NCI-H2227 (cell line): ENCODE results near the gene NCBP3.
A peak's percentile ranks its signal among the peaks of the same experiment; 100 is the strongest.
"Not testable (repeated sequence)": the region's sequence is repeated elsewhere in the genome, so short reads cannot be mapped to it uniquely, and the experiment has no call there.

Experiments
- DNase-seq: peaks from one replicate; lab custom pipeline; 2025; ENCODE audit not compliant: unreplicated experiment; lab: John Stamatoyannopoulos, UW

NCBP3 gene

GRCh38 chr17:3880983-3881382 lies 34.9 kb upstream of the NCBP3 start:
- DNase-seq: no peak

- peak; percentile 14 for DNase-seq
Measured at GRCh38 chr17:3879591-3880417, 33.8 kb upstream of the NCBP3 start.

DNA sequence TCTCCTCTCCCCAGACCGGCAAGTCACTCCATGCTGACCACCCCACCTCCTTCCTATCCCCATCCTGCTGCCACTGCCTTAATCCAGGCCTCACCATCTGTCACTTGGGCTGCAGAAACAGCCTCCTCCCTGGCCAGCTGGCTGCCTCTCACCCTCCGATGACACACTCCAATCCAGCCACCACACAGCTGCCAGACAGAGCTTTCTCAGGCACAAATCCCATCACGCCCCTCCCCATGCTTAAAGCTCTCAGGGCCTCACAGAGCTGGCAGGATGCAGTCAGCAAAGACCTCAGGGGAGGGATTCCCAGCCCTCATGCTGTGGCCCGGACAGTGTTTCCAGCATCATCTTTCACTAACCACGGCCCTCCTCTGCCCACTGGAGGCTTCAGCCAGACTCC lies 33.1 kb upstream of the NCBP3 start:
- peak; percentile 55 for DNase-seq

GRCh38 chr17:3877220-3877619 lies 31.2 kb upstream of the NCBP3 start:
- DNase-seq: no peak

GRCh38 chr17:3875317-3875716 lies 29.3 kb upstream of the NCBP3 start:
- DNase-seq: no peak

- no peak for DNase-seq
Measured at GRCh38 chr17:3873862-3874261, 27.8 kb upstream of the NCBP3 start.

DNA sequence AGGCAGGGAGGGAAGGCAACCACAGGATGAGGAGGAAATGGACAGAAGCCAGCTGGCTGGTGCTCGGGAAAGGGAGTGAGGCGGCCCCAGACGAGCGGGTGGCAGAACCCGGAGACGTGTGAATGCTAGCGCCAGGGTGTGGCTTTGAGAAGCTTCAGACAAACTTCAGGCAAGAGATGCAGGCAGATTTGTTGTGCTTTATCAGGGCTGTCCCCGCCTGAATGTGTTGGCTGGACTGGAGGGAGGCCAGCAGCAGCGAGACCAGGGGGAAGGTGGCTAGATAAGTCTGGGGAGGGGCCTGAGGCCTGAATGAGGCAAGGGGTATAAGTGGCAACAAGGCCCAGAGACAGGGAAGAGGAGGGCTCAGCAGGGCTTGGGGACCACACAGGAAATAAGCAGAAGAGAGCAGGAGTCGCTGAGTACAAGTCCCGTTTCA lies 24.8 kb upstream of the NCBP3 start:
- no peak for DNase-seq

DNA sequence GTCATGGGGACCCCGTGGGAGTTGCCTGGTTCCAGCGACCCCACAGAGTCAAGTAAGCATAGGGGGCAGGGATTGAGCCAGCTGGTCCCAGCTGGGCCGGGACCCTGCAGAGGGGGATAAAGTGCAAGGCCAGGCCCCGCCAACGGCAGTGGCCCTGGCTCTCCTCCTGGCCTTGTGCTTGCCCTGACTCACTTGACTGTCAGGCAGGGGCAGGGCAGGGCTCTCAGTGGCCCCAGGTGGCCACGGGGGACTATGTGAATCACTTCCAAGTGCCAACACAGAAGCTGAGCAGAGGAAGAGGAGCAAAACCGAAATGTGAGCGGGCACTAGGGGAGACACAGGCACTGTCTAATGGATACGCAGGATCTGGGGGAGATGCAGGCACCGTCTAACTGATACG lies 21.6 kb upstream of the NCBP3 start:
- no peak for DNase-seq

- DNase-seq: no peak
Measured at GRCh38 chr17:3867106-3867505, 21.1 kb upstream of the NCBP3 start.

- DNase-seq: no peak
Measured at GRCh38 chr17:3866276-3866675, 20.2 kb upstream of the NCBP3 start.

DNA sequence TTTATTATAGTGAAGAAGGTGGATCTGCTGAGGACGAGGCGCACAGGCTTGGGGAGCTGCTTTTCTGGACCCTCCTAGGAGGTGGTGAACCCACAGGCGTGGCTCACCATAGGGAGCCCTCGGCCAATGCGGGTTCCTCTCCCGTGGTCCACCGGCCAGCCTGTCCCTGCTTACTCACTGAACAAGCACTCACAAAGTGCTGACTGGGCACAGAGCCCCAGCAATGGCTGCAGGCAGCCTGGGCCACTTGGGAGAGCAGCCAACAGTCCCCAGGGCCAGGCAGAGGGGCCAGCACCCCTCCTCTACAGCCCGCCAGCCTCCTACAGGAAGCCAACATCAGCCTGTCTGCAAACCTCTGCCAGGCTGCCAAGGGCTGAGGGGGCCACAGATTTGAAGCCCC lies 19.1 kb upstream of the NCBP3 start:
- DNase-seq: no peak

DNA sequence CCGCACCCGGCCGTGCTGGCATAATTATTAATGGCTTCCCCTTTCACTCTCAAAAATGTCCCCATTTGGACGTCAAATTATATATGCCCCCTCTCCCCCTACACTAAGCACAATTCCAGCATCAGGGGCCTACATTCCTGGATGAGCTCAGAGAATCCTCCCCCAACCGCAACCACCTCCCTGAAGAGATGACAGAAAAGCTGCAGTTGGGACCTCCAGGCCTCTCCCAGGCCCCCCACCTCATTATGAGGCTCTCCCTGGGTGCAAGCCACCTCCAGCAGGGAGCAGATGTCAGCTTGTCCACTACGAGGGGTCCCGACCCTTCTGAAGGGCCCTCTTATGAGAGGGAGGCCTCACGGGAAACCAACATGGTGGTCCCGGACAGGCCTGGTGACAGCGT lies 18.5 kb upstream of the NCBP3 start:
- no peak for DNase-seq

GRCh38 chr17:3861761-3862681 lies 16.0 kb upstream of the NCBP3 start:
- DNase-seq: no peak

GRCh38 chr17:3860939-3861700 lies 15.1 kb upstream of the NCBP3 start:
- DNase-seq: no peak

GRCh38 chr17:3859940-3860339 lies 13.9 kb upstream of the NCBP3 start:
- DNase-seq: no peak

GRCh38 chr17:3857261-3858105 lies 11.4 kb upstream of the NCBP3 start:
- no peak for DNase-seq

DNA sequence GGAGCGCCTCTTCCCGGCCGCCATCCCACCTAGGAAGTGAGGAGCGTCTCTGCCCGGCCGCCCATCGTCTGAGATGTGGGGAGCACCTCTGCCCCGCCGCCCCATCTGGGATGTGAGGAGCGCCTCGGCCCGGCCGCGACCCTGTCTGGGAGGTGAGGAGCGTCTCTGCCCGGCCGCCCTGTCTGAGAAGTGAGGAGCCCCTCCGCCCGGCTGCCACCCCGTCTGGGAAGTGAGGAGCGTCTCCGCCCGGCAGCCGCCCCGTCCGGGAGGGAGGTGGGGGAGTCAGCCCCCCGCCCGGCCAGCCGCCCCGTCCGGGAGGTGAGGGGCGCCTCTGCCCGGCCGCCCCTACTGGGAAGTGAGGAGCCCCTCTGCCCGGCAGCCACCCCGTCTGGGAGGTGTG lies 8.2 kb upstream of the NCBP3 start:
- not testable (repeated sequence) for DNase-seq

GRCh38 chr17:3852561-3852960 lies 6.5 kb upstream of the NCBP3 start:
- DNase-seq: no peak

GRCh38 chr17:3851461-3852100 lies 5.5 kb upstream of the NCBP3 start:
- DNase-seq: no peak
